CD14-positive monocyte (primary cell): Measurements from ENCODE around the gene GALNT17. TPM values are rescaled to one million over a fixed set of nuclear protein-coding genes. Genes with fewer than 3 reads are reported as not detected.

Source experiments
- DNase-seq, 3 donors: peaks; one replicate each; pipeline ENCODE4 v3.0.0-alpha.2; 2011 to 2022
- H2AFZ ChIP-seq: 2 replicates; pipeline ENCODE4 v1.6.0; 2012; ENCODE audit warnings: mild to moderate bottlenecking, low read depth, low read length, inconsistent platforms; ENCODE audit not compliant: insufficient read depth, poor library complexity, severe bottlenecking
- H3K27ac ChIP-seq, 2 donors: 1 replicate in 1 of 2; 2 replicates in 1 of 2; pipeline ENCODE4 v1.5.1; 2012 to 2013; ENCODE audit warnings: low read length in 2 of 2, control low read depth in 1 of 2, inconsistent platforms in 1 of 2, low read depth in 1 of 2, mild to moderate bottlenecking in 1 of 2
- H3K27me3 ChIP-seq, 2 donors: one replicate each; pipeline versions ENCODE4 v1.6.0 to v1.6.1; 2011 to 2013; ENCODE audit warnings: low read length in 2 of 2; ENCODE audit not compliant: control insufficient read depth in 2 of 2, insufficient read depth in 2 of 2
- H3K36me3 ChIP-seq, 2 donors: replicated peaks in 1 of 2; 1 replicate in 1 of 2; 2 replicates in 1 of 2; pipeline versions ENCODE4 v1.5.1 to v1.6.1; 2012 to 2013; ENCODE audit warnings: low read length in 2 of 2, control low read depth in 1 of 2, inconsistent platforms in 1 of 2, mild to moderate bottlenecking in 1 of 2; ENCODE audit not compliant: insufficient read depth in 2 of 2, control insufficient read depth in 1 of 2
- H3K4me1 ChIP-seq, 2 donors: 1 replicate in 1 of 2; 2 replicates in 1 of 2; pipeline versions ENCODE4 v1.5.1 to v1.6.1; 2012 to 2013; ENCODE audit warnings: low read length in 2 of 2, control low read depth in 1 of 2, inconsistent platforms in 1 of 2, mild to moderate bottlenecking in 1 of 2, moderate library complexity in 1 of 2; ENCODE audit not compliant: insufficient read depth in 2 of 2, control insufficient read depth in 1 of 2
- H3K4me2 ChIP-seq: replicated peaks from 2 replicates; pipeline ENCODE3; 2012; ENCODE audit warnings: low read length, moderate library complexity, mild to moderate bottlenecking; ENCODE audit not compliant: poor library complexity, severe bottlenecking; ENCODE audit errors: extremely low read depth
- H3K4me3 ChIP-seq, 3 experiments: fragments of 200-600 bp in 1 of 3; sonication (generic) in 1 of 3; replicated peaks in 1 of 3; 1 replicate in 2 of 3; 2 replicates in 1 of 3; pipeline ENCODE4 v1.5.1; 2011 to 2013; ENCODE audit warnings: low read length in 3 of 3, mild to moderate bottlenecking in 3 of 3, control low read depth in 2 of 3, low read depth in 2 of 3, inconsistent platforms in 1 of 3, moderate library complexity in 1 of 3
- H3K79me2 ChIP-seq: 2 replicates; pipeline ENCODE4 v1.6.0; 2012; ENCODE audit warnings: mild to moderate bottlenecking, control low read depth, inconsistent platforms, low read length, moderate library complexity; ENCODE audit not compliant: insufficient read depth
- H3K9ac ChIP-seq: 2 replicates; pipeline ENCODE4 v1.6.0; 2017; ENCODE audit warnings: low read length, mild to moderate bottlenecking; ENCODE audit not compliant: insufficient read depth, poor library complexity, severe bottlenecking
- H3K9me3 ChIP-seq, 2 donors: replicated peaks in 1 of 2; 1 replicate in 1 of 2; 2 replicates in 1 of 2; pipeline versions ENCODE4 v1.5.1 to v1.6.1; 2012 to 2013; ENCODE audit warnings: low read length in 2 of 2, control low read depth in 1 of 2; ENCODE audit not compliant: control insufficient read depth in 1 of 2, insufficient read depth in 1 of 2
- H4K20me1 ChIP-seq: 2 replicates; pipeline ENCODE4 v1.6.0; 2012; ENCODE audit warnings: mild to moderate bottlenecking, low read length, control low read depth, moderate library complexity; ENCODE audit not compliant: insufficient read depth
- H3K27ac Mint-ChIP-seq, 7 donors: one replicate each; pipeline ENCODE4 v1.8.0; 2020; ENCODE audit warnings: mild to moderate bottlenecking in 7 of 7, mixed read lengths in 7 of 7, moderate library complexity in 6 of 7, inconsistent platforms in 2 of 7
- H3K27me3 Mint-ChIP-seq, 3 donors: one replicate each; pipeline ENCODE4 v1.8.0; 2021 to 2022; ENCODE audit warnings: low read depth in 3 of 3, mild to moderate bottlenecking in 3 of 3, mixed read lengths in 3 of 3, moderate library complexity in 3 of 3, inconsistent platforms in 1 of 3
- H3K36me3 Mint-ChIP-seq, 2 donors: one replicate each; pipeline ENCODE4 v1.8.0; 2020; ENCODE audit warnings: mixed read lengths in 2 of 2, inconsistent platforms in 1 of 2, mild to moderate bottlenecking in 1 of 2
- H3K4me1 Mint-ChIP-seq: one replicate; pipeline ENCODE4 v1.8.0; 2020; ENCODE audit warnings: mild to moderate bottlenecking, mixed read lengths
- H3K4me3 Mint-ChIP-seq, 2 donors: one replicate each; pipeline ENCODE4 v1.8.0; 2020; ENCODE audit warnings: mild to moderate bottlenecking in 2 of 2, mixed read lengths in 2 of 2, moderate library complexity in 1 of 2
- H3K9me3 Mint-ChIP-seq, 7 donors: one replicate each; pipeline ENCODE4 v1.8.0; 2020 to 2022; ENCODE audit warnings: mixed read lengths in 7 of 7, mild to moderate bottlenecking in 6 of 7, moderate library complexity in 6 of 7, inconsistent platforms in 2 of 7
- WGBS: methylation state at CpG from one replicate; pipeline ENCODE4 v1.1.5; 2013; ENCODE audit warnings: missing lambda C conversion rate; ENCODE audit not compliant: insufficient coverage; 5-methylcytosine and 5-hydroxymethylcytosine counted together
- intact Hi-C, 2 donors: fragments of 100-400 bp; cut with micrococcal nuclease; formaldehyde crosslinking; loops; one replicate each; pipeline versions ENCODE4 v1.15.0 to v1.15.1; 2023
- polyA plus RNA-seq, 3 donors: library from polyadenylated mRNA; depleted of rRNA in 1 of 3; unstranded in 2 of 3; stranded (reverse) in 1 of 3; fragments of 300-500 nt in 2 of 3; fragments of >200 nt in 1 of 3; fragmentation: Illumina TruSeq in 2 of 3; gene quantifications; 1 replicate in 2 of 3; 2 replicates in 1 of 3; pipeline ENCODE4 v1.2.3, GENCODE V29; 2012 to 2021
- TF ChIP-seq, protein P1 (sequence below): fragments of 200-600 bp; IDR thresholded peaks from one replicate; pipeline ENCODE4 v1.8.0; 2022; ENCODE audit warnings: antibody characterized with exemption, mild to moderate bottlenecking

The GALNT17 gene
- polyA plus RNA-seq, 3 donors: not detected

DNA sequence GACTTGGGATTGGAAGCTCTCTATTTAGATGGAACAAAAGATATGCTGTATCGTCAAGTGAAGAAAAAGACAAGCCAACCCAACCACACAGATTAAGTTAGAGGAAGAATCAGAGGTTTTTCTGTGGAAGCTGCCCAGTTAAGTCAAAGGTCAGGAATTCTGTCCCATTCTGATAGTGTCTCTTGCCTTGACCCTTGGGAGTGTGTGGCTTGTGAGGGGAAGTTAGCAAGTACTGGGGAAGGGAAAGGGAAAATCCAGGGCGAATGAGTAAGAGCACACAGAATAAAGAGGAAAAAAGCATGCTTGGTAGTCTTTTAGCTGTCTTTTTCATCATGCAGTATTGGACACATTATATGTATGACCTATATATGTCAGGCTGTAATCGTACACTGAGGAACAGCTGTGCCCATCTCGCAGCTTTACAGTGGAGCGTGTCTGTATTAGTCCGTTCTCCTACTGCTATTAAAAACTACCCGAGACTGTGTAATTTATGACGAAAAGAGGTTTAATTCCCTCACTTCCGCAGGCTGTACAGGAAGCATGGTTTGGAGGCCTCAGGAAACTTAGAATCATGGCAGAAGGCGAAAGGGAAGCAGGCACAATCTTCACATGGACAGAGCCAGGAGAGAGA lies 197.2 kb downstream of the GALNT17 start:
- no peak overlapping the region for H3K4me2 ChIP-seq
- intact Hi-C loops: no loop called here
- no peaks in the 10 kb centered on the region for H4K20me1 ChIP-seq
- Mint-ChIP-seq H3K27ac (no peak overlapping the region), H3K36me3 (no peaks in the 10 kb centered on the region), H3K4me3 (no peak overlapping the region), H3K4me1 (no peaks in the 10 kb centered on the region), H3K27me3 (peaks cover 0 to 1% (median 0%) of the 10 kb centered on the region in 3 donors), H3K9me3 (peaks cover 2 to 14% (median 5%) of the 10 kb centered on the region in 7 donors)
- no peaks in the 10 kb centered on the region for H3K27me3 ChIP-seq
- no peak overlapping the region for H2AFZ ChIP-seq
- no peak for DNase-seq
- TF ChIP-seq, protein P1, sequence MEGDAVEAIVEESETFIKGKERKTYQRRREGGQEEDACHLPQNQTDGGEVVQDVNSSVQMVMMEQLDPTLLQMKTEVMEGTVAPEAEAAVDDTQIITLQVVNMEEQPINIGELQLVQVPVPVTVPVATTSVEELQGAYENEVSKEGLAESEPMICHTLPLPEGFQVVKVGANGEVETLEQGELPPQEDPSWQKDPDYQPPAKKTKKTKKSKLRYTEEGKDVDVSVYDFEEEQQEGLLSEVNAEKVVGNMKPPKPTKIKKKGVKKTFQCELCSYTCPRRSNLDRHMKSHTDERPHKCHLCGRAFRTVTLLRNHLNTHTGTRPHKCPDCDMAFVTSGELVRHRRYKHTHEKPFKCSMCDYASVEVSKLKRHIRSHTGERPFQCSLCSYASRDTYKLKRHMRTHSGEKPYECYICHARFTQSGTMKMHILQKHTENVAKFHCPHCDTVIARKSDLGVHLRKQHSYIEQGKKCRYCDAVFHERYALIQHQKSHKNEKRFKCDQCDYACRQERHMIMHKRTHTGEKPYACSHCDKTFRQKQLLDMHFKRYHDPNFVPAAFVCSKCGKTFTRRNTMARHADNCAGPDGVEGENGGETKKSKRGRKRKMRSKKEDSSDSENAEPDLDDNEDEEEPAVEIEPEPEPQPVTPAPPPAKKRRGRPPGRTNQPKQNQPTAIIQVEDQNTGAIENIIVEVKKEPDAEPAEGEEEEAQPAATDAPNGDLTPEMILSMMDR: no peak
- H3K9me3 ChIP-seq: peaks cover 5 to 11% of the 10 kb centered on the region in 2 donors
- H3K4me1 ChIP-seq: no peaks in the 10 kb centered on the region
- 60% methylated on average over 1 of the region's 10 CpGs for WGBS
- H3K27ac ChIP-seq: no peak overlapping the region
- H3K79me2 ChIP-seq: no peaks in the 10 kb centered on the region
- H3K36me3 ChIP-seq: no peaks in the 10 kb centered on the region
- no peak overlapping the region for H3K9ac ChIP-seq
- no peak overlapping the region for H3K4me3 ChIP-seq

DNA sequence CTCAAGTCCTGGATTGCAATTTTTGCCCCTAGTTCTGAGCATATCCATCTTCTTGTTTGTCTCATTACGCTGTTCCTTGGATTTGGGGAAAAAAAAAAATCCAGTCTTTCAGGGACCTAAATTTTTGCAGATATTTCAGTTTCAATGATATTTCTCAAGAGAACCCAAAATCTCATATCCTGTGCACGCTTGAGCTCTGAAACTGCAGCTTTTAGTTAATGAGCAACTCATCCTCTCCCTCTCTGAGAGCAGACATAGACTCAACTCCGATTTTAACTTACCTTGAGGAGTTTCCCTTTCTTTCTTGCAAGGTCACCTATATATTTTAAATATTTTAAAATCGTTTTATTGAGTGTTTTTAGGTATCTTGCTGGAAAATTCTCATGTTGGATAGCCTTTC lies 200.3 kb downstream of the GALNT17 start:
- Histone ChIP-seq H3K4me1 (no peaks in the 10 kb centered on the region), H2AFZ (no peak overlapping the region), H3K9me3 (peaks cover 14 to 15% of the 10 kb centered on the region in 2 donors), H3K9ac (no peak overlapping the region), H3K4me3 (no peak overlapping the region), H4K20me1 (no peaks in the 10 kb centered on the region), H3K4me2 (no peak overlapping the region), H3K27me3 (no peaks in the 10 kb centered on the region), H3K79me2 (no peaks in the 10 kb centered on the region), H3K36me3 (no peaks in the 10 kb centered on the region), H3K27ac (no peak overlapping the region)
- intact Hi-C loops: no loop called here
- Mint-ChIP-seq H3K27ac (no peak overlapping the region), H3K4me1 (no peaks in the 10 kb centered on the region), H3K36me3 (no peaks in the 10 kb centered on the region), H3K4me3 (no peak overlapping the region), H3K27me3 (peaks cover 0 to 1% (median 0%) of the 10 kb centered on the region in 3 donors), H3K9me3 (peaks cover 5 to 23% (median 10%) of the 10 kb centered on the region in 7 donors)
- TF ChIP-seq, protein P1: no peak
- no peak for DNase-seq
- WGBS: 92% methylated on average over 2 of the region's 4 CpGs
